ENCODE measurements around the gene PDE4B.

The PDE4B gene

GRCh38 chr1:65890201-65890843, 97.6 kb downstream of the PDE4B start:
- no peak for DNase-seq

DNA sequence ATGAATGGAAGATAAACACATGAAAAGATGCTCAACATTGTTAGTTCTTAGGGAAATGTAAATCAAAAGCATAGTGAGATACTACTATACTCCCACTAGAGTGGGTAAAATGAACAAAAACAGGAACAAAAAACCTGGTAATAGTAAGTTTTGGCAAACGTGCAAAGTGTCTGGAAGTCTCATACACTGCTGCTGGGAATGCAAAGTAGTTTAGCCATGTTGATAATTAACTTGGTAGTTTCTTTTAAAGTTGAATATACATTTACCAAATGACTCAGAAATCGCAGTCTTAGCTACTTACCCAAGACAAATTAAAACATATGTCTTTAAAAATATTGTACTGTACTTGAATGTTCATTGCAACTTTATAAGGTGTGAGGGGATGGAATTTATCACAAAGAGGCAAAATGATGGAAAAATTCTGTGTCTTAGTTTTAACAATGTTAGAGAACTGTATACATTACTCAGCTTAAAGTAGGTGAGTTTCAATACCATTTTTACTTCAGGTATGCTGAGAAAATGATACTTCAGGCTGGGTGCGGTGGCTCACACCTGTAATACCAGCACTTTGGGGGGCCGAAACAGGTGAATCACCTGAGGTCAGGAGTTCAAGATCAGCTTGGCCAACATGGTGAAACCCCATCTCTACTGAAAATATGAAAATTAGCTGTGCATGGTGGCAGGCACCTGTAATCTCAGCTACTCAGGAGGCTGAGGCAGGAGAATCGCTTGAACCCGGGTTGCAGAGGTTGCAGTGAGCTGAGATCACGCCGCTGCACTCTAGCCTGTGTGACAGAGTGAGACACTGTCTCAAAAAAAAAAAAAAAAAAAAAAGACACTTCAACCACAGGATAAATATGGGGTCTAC, 102.3 kb downstream of the PDE4B start:
- no peak for DNase-seq

GRCh38 chr1:65896721-65897120, 104.0 kb downstream of the PDE4B start:
- no peak for DNase-seq

GRCh38 chr1:65897485-65897884, 104.8 kb downstream of the PDE4B start:
- no peak for DNase-seq

GRCh38 chr1:65904681-65905083, 112.0 kb downstream of the PDE4B start:
- DNase-seq: no peak

DNA sequence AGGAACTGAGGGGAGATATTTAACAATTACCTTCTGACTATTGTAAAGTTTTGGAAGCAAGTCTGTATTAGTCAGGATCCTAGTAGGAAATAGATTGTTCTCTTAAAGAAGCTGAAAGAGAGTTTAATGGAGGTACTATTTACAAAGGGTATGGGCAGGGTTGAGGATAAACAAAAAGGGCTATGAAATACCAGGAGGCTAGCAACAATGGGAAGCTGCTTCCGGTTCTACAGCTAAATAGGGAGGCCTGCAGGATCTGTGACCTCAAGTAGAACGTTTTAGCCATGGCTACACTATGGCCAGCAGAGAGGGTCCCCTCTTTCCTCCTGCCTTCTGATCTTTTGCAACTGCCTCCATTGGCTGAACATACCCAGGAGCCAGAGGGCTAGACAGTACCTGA, 117.7 kb downstream of the PDE4B start:
- no peak for DNase-seq

DNA sequence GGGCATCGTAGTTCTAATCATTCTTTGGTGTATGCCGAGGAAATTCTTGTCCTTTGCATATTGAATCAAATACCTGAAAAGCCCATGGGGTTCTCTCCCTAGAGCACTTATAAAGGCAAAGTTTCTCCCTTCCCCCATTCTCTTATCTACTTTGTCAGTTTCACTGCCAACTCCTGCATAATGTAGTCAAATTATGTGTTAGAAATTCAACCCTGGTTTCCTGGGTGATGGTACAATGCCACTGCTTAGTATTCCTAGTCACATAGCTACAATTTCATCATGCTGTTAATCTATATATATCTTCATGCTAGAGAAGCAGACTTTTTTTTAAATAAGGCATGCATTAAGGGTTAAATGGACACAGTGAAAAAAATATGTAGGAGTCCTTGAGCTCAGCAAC, 119.0 kb downstream of the PDE4B start:
- no peak for DNase-seq

GRCh38 chr1:65918564-65918963, 125.9 kb downstream of the PDE4B start:
- DNase-seq: no peak

GRCh38 chr1:65921446-65921845, 128.8 kb downstream of the PDE4B start:
- no peak for DNase-seq

GRCh38 chr1:65924471-65924870, 131.8 kb downstream of the PDE4B start:
- no peak for DNase-seq

GRCh38 chr1:65938506-65938905, 145.8 kb downstream of the PDE4B start:
- DNase-seq: no peak

- no peak for DNase-seq
Measured at GRCh38 chr1:65939191-65939590, 146.5 kb downstream of the PDE4B start.

GRCh38 chr1:65939636-65940035, 146.9 kb downstream of the PDE4B start:
- DNase-seq: no peak

DNA sequence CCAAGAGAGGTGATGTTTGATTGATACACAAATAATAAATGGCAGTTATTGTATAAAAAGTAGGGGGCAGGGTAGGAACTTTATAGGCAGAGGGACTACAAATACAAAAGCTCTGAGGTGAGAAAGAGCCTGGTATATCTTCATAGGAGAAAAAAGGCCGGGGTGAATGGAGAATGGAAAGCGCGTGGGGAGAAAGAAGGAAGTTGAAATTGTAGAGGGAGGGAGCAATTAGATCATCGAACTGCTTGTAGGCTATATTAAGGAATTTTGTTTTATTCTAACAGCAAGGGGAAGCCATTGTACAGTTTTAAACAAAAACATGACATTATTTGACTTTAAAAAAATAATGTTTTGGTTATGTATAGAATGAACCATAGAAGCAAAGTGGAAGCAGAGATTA, 147.4 kb downstream of the PDE4B start:
- DNase-seq: no peak

DNA sequence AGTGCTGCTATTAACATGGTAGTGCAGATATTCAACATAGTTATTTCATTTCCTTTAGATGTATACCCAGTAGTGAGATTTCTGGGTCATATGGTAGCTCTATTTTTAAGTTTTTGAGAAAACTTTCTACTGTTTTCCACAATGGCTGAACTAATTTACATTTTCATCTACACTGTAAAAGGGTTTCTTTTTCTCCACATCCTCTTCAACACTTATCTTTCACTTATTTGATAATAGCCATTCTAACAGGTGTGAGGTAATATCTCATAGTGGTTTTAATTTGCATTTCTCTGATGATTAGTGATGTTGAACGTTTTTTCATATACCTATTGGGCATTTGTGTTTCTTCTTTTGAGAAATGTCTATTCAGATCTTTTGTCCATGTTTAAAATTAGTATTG, 149.8 kb downstream of the PDE4B start:
- no peak for DNase-seq

- no peak for DNase-seq
Measured at GRCh38 chr1:65946376-65946775, 153.7 kb downstream of the PDE4B start.

DNA sequence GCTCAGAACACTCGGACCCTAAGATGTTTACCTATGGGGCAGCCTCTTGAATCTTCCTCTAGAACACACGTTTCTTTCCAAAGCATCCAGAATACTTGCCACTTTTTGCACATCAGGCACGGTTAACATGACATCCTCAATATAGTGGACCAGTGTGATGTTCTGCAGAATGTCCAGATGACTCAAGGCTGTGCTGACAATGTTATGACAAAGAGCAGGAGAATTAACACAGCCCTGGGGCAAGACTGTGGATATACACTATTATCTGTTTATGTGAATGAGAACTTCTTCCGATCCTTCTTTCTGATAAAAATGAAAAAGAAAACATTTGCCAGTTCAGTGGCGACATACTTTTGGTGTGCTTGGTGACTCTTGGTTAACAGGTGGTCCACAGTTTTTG, 154.3 kb downstream of the PDE4B start:
- no peak for DNase-seq

DNA sequence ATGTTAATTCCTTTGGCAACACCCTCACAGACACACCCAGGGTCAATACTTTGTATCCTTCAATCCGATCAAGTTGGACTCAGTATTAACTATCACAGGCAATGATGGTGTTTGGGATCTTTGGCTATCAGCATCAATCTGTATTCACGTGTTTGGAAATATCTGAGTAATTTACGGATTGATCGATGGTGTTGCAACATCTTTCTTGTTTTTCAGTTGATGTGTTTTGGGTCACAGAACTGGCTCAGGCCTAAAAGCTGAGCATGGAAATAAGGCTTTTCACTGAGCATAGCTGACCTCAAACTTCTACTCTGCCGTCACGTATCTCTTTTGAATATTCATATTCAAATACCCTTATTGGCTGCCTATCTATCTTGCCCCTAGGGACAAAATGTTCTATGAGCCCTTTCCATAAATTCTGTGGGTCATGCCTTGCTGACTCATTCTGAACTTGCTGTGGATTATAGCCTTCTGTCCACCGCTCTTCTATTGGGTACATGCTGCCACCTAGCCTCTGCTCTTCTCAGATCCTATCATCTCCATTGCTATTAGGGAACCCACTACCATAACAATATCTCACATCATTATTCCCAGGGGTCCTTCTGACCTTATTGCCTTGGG, 156.0 kb downstream of the PDE4B start:
- DNase-seq: peak in 1 of 2 experiments; percentile 39

DNA sequence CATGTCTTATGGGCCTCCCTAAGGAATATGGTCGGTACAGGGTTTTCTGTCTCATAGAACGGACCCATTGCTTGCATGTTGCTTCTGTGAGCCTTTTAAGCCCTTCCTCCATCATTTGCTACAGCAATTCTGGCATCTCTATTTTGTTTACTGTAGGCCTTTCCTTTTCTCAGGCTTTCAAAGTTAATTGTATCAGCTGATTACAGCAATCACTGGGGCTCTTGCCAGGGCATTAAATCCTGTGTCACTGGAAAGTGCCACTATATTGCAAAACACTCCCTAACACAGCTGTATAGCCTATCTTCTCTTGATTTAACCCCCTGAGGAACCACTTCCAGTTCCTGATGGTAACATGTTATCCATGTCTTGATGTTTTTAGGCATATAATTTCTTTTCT, 156.5 kb downstream of the PDE4B start:
- no peak for DNase-seq

DNA sequence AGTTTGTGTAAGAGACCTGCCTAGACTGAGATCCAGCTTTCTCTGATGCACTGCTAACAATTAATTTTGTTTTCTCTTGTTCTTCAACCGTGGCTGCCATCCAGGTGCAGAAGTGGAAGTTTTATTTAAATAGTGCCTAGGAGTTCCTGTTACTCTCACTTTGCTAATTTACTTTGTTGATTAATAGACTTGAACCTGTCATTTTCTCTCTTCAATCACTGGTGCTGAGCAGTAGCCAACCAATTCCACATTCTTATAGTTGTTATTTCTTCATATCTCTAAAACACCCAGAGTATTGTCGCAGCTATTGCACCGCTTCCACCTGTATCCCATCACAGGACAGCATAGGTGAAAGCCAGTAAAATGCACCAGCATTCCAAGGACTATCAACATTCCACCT, 157.2 kb downstream of the PDE4B start:
- no peak for DNase-seq

DNA sequence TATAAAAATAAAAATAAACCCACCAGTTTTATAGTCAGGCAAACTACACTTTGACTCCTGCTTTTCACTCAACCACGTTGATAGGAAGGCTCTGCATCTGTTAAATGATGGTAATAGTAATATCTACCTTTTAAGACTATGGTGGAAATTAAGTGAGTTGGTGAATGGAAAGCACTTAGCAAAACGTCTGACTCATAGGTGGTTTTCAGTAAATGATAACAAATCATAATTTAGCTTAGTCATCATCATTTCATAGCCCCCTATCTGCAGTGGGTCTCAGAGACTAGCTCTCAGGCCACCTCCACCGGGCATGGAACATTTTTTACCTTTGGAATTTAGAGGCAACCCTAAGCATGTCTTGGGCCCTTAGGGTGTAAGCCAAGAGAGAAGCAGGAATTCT, 160.0 kb downstream of the PDE4B start:
- DNase-seq: no peak

- no peak for DNase-seq
Measured at GRCh38 chr1:65953170-65953569, 160.5 kb downstream of the PDE4B start.

DNA sequence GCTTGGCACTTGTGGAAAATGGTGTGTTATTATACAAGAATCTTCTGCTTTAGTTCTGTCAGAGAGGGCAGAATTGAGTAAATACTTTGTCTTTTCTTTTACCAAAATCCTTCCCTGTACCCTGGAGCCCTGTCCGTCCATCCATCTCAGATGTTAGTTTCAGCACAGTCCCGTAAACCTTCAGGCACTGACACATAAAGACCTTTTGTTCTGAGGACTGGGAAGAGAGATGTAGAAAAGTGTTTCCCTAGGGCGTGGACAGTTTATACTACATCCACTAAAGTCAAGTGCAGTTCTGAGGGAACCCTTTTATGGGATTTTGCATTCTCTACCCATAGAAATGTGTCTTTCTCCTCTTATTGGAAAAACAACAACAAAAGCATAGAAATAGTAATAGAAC, 162.4 kb downstream of the PDE4B start:
- DNase-seq: no peak

DNA sequence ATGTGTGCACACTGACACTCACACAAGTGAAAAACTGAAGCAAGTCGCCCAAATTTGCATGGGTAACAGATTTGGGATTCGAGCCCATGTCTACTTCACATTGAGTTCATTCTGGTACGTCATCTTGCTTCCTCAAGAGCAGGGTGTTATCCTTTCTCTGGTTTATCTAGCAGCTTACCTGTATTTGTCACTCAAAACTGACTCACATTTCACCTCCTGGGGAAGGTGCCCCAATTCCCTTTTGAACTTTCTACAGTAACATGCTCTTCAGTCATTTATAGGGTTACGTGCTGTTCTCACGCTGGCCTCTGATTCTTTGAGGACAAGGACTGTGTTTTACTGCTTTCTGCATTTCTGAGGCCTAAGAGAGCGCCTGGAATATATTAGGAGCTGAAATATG, 162.8 kb downstream of the PDE4B start:
- no peak for DNase-seq

Data from NCI-H524 (cell line).